RWPE1 (cell line): ENCODE data around the gene CDHR1.
A peak's percentile ranks its signal among the peaks of the same experiment; 100 is the strongest.

Experiments
- CTCF ChIA-PET: fragments of 350-600 bp; sonication (Branson Sonifier 250); formaldehyde crosslinking; extraction: SDS; loops from one replicate; lab custom pipeline; 2021; lab: Yijun Ruan, JAX
- POLR2A ChIA-PET: fragments of 400-600 bp; formaldehyde crosslinking; extraction: SDS; loops from one replicate; lab custom pipeline; 2020; ENCODE audit warnings: antibody characterized with exemption; ENCODE audit not compliant: low non-redundant PET; lab: Yijun Ruan, JAX
- DNase-seq: peaks from one replicate; pipeline ENCODE4 v3.0.0; 2012; ENCODE audit warnings: low spot score
- H3K27ac ChIP-seq: fragments of 450-650 bp; 2 replicates; pipeline ENCODE4 v1.5.1; 2017
- TF ChIP-seq, protein P1 (sequence below): fragments of 450-650 bp; conservative IDR thresholded peaks from 2 replicates; pipeline ENCODE4 v1.5.1; 2017; ENCODE audit warnings: low read depth, mild to moderate bottlenecking

CDHR1 gene

DNA sequence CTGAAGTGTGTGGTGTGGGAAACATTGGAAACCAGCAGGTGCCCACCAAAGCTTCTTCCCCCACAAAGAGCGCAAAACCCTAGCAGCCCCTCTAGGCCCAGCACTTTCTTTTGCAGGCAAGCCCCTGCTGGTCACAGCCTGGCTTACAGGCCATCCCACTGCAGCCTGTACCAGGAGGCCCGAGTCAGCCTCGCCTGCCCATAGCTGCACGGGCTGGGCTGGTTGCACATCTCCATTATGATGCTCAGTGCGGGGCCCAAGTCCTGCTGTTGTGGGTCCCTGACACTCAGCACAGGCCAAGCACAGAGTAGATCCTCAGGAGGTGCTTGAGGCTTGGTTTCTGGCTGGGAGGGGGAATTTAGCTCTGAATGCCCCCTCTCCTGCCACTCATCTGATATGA, 8.0 kb downstream of the CDHR1 start:
- ChIA-PET CTCF (interaction anchor here (1.4 kb wide), 1 partner anchor 54 kb away, joined by 7 read pairs; no protein-coding TSS in a partner anchor), POLR2A (no interaction called here)
- DNase-seq: no peak
- TF ChIP-seq, protein P1, sequence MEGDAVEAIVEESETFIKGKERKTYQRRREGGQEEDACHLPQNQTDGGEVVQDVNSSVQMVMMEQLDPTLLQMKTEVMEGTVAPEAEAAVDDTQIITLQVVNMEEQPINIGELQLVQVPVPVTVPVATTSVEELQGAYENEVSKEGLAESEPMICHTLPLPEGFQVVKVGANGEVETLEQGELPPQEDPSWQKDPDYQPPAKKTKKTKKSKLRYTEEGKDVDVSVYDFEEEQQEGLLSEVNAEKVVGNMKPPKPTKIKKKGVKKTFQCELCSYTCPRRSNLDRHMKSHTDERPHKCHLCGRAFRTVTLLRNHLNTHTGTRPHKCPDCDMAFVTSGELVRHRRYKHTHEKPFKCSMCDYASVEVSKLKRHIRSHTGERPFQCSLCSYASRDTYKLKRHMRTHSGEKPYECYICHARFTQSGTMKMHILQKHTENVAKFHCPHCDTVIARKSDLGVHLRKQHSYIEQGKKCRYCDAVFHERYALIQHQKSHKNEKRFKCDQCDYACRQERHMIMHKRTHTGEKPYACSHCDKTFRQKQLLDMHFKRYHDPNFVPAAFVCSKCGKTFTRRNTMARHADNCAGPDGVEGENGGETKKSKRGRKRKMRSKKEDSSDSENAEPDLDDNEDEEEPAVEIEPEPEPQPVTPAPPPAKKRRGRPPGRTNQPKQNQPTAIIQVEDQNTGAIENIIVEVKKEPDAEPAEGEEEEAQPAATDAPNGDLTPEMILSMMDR: no peak
- H3K27ac ChIP-seq: no peak overlapping the region

DNA sequence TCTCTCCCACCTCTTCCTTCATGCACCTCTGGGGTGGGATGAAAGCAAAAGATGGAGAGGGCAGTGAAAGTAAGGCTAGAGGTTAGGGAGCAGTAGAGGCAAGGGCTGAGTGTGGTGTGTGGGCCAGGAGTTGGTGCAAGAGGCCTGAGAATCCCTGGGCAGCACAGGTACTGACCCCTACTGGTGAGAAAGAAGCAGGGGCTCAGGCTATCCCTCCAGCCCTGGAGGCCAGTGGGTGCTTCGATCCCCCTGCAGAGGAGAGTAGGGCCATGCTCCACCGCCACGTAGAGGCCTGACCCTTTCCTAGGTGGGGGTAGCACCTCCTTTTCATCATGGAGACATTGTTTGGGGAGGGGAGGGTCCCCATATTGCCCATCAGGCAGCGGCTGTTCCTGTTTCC, 9.8 kb downstream of the CDHR1 start:
- DNase-seq: no peak
- ChIA-PET CTCF (interaction anchor here (0.7 to 2.1 kb wide), 3 partner anchors 38 to 62 kb away, joined by 4 to 11 read pairs (median 6); no protein-coding TSS in a partner anchor), POLR2A (no interaction called here)
- TF ChIP-seq, protein P1: no peak; the same call in 1 of the 2 replicates
- no peak overlapping the region for H3K27ac ChIP-seq

DNA sequence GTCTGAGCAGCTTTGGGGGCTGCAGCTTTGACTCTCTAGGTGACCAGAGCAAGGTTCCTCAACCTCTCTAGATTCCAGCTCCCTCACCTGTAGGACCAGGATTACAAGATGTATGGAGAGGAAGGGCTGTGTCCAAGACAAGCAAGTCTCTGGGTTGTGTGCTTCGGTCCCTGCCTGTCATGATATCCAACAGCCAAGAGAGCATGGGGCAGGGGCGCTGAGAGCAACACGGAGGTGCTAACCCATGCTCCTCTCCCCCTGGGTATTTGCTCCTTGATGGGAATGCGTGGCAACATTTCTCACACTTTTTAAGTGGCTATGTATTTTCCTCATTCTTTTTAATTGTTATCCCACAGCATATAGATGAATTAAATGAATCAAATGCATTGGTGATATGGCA, 10.3 kb downstream of the CDHR1 start:
- ChIA-PET CTCF (interaction anchor here (0.7 to 2.1 kb wide), 4 partner anchors 22 to 63 kb away, joined by 3 to 11 read pairs (median 5); no protein-coding TSS in a partner anchor), POLR2A (no interaction called here)
- no peak overlapping the region for H3K27ac ChIP-seq
- DNase-seq: no peak
- TF ChIP-seq, protein P1: no peak

- no peak overlapping the region for H3K27ac ChIP-seq
- DNase-seq: peak; percentile 76
- CTCF ChIA-PET: interaction anchor here (0.6 to 2.1 kb wide), 6 partner anchors 23 to 64 kb away, joined by 3 to 11 read pairs (median 4); partner anchors contain the start of gene LRIT1
- TF ChIP-seq, protein P1: peak; percentile 90
- POLR2A ChIA-PET: interaction anchor here (0.7 kb wide), 1 partner anchor 12 kb away, joined by 4 read pairs; no protein-coding TSS in a partner anchor
These were observed 10.9 kb downstream of the CDHR1 start for GRCh38 chr10:84205049-84205852.

- TF ChIP-seq, protein P1: peak; percentile 54; the same call in 1 of the 2 replicates
- CTCF ChIA-PET: interaction anchor here (0.6 to 2.1 kb wide), 5 partner anchors 47 to 64 kb away, joined by 3 to 11 read pairs (median 4); no protein-coding TSS in a partner anchor
- POLR2A ChIA-PET: interaction anchor here (0.7 kb wide), 1 partner anchor 11 kb away, joined by 4 read pairs; no protein-coding TSS in a partner anchor
These were observed 11.7 kb downstream of the CDHR1 start for GRCh38 chr10:84205853-84206525.

DNA sequence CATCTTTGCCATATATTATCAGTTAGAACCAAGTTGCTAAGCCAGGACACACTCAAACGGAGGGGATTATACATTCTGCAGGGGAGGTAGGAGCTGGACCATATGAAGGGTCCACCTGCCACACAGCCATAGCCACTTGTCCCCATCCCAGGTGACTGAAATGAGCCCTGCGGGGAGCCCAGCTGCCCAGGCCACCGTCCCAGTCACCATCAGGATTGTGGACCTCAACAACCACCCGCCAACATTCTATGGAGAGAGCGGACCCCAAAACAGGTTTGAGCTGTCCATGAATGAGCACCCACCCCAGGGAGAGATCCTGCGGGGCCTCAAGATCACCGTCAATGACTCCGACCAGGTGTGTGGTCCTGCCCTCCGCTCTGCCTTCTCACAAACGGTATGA, 13.7 kb downstream of the CDHR1 start:
- no peak for DNase-seq
- H3K27ac ChIP-seq: no peak overlapping the region
- ChIA-PET CTCF (interaction anchor here (0.6 kb wide), 1 partner anchor 60 kb away, joined by 3 read pairs; no protein-coding TSS in a partner anchor), POLR2A (no interaction called here)
- TF ChIP-seq, protein P1: no peak

More at GRCh38 chr10:84205853-84206525, 11.7 kb downstream of the CDHR1 start:
- DNase-seq: no peak
- no peak overlapping the region for H3K27ac ChIP-seq
